Fibroblast of pulmonary artery (primary cell): ENCODE data around the gene NOTCH4.
"Not testable (repeated sequence)": the region's sequence is repeated elsewhere in the genome, so short reads cannot be mapped to it uniquely, and the experiment has no call there.

Experiments used
- DNase-seq: peaks from one replicate; pipeline ENCODE4 v3.0.0-alpha.2; 2010; ENCODE audit warnings: low read depth
- H3K4me3 ChIP-seq: replicated peaks from 2 replicates; pipeline ENCODE4 v1.5.1; 2011; ENCODE audit warnings: low read depth, mild to moderate bottlenecking, control low read depth, low read length, moderate library complexity
- TF ChIP-seq, protein P1 (sequence below): IDR thresholded peaks from 2 replicates; pipeline ENCODE4 v1.5.1; 2011; ENCODE audit warnings: mild to moderate bottlenecking, control low read depth, low read length, inconsistent platforms; ENCODE audit errors: missing control alignments

NOTCH4 gene

DNA sequence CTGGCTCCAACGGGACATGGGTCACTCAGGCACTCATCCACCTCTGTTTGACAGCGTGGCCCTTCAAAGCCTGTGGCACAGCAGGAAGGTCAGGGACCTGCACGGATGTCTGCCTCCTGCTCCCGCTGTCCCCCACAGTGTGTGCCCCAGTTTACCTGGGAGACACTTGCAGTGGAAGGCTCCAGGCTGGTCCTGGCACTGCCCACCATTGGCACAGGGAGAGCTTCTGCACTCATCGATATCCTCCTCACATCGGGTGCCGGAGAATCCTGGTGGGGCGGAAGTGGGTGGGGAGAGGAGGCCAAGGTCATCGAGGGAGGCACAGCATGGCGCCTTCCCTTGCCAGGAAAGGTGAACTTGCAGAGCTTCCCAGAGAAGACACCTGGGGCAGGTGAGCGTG lies 6.9 kb downstream of the NOTCH4 start:
- TF ChIP-seq, protein P1, sequence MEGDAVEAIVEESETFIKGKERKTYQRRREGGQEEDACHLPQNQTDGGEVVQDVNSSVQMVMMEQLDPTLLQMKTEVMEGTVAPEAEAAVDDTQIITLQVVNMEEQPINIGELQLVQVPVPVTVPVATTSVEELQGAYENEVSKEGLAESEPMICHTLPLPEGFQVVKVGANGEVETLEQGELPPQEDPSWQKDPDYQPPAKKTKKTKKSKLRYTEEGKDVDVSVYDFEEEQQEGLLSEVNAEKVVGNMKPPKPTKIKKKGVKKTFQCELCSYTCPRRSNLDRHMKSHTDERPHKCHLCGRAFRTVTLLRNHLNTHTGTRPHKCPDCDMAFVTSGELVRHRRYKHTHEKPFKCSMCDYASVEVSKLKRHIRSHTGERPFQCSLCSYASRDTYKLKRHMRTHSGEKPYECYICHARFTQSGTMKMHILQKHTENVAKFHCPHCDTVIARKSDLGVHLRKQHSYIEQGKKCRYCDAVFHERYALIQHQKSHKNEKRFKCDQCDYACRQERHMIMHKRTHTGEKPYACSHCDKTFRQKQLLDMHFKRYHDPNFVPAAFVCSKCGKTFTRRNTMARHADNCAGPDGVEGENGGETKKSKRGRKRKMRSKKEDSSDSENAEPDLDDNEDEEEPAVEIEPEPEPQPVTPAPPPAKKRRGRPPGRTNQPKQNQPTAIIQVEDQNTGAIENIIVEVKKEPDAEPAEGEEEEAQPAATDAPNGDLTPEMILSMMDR = no peak
- DNase-seq = no peak
- no peak overlapping the region for H3K4me3 ChIP-seq

DNA sequence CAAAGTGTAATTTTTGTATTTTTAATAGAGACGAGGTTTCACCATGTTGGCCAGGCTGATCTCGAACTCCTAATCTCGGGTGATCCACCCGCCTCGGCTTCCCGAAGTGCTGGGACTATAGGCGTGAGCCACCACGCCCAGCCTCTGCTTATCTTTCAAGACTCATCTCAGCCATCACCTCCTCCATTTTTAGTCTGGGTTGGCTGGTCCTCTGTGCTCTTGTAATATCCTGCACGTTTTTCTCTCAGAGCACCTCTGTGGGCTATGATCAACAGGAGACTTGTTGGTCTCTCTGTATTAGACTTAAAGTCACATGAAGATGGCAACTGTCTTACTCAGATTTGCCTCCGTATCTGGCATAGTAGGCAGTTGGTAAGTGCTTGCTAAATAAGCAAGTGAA lies 7.6 kb downstream of the NOTCH4 start:
- TF ChIP-seq, protein P1 = no peak
- H3K4me3 ChIP-seq = no peak overlapping the region
- no peak for DNase-seq

DNA sequence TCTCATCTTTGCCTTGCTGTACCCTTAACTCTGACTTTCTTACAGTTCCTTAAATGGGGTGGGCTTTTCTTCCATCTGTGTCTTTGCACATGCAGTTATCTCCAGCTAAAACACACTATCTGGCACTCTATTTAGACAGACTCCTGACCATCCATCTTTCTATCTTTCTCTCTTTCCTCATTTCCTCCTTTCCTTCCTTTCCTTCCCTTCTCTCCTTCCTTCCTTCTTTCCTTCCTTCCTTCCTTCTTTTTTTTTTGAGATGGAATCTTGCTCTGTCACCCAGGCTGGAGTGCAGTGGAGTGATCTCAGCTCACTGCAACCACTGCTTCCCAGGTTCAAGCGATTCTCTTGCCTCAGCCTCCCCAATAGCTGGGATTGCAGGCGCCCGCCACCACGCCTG lies 8.2 kb downstream of the NOTCH4 start:
- TF ChIP-seq, protein P1 = no peak
- no peak for DNase-seq

DNA sequence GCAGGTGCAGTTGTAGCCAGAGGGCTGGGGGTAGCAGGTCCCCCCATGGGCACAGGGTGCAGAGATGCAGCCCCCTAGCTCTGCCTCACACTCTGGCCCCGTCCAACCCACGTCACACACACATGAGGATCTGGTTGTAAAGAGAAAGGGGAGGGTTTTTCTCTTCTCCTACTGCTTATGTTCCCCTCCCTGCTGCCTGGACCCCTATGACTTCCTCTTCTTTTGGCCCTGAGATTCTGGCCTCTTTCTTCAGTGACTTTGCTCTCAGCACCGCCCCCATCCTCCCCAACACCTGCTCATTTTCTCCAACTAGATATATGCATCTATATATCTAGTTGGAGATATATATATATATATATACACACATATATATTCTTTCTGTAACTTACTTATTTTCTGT lies 9.7 kb downstream of the NOTCH4 start:
- no peak for DNase-seq
- TF ChIP-seq, protein P1 = no peak
- H3K4me3 ChIP-seq = no peak overlapping the region

More for the DNA sequence above, 8.2 kb downstream of the NOTCH4 start:
- no peak overlapping the region for H3K4me3 ChIP-seq

DNA sequence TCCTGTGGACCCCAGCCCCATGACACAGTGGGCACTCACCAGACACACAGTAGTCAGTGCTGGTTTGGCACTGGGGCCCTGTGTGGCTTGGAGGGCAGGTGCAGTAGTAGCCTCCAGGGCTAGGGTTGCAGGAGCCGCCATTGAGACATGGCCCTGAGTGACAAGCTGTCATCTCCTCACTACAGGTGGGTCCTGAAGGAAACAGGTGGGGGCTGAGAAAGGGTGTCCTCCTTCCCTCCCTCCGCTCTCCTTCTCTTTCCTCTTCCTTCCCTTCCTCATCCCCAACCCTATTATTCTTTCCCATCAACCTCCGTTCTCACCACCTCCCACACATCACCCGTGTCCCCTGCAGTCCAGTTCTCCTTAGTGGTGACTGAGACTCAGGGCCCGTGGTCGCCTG lies 10.2 kb downstream of the NOTCH4 start:
- TF ChIP-seq, protein P1 = no peak
- no peak for DNase-seq
- no peak overlapping the region for H3K4me3 ChIP-seq

DNA sequence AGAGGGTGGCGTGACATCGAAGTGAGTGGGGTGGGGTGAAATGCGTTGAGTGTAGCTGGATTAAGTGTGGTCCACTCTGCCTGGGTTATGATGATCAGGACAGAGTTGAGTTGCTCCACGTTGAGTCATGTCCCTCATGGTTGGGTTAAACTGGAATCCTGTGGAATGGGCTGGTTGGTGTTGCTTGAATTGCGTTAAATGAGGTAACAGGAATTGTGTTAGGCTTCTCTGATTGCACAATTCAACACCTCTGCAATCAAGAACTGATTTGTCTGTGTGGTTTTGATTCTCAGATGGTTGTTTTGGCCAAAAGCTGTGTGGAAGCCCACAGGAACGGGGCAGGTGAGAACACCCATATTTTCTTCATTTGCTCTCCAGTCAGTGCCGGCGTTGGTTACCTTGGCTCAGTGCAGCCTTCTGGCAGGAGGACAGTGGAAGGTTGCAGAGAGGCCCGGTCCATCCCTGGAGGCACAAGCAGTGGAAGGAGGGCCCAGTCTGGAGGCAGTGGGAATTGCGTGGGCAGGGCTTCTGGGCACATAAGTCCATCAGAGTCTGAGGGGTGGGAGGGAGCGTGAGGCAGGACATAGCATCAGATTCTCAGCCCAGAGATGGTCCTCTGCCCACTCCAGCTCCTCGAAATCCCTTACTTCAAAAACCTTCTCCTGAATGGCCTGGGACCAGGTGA lies 11.6 kb downstream of the NOTCH4 start:
- no peak for DNase-seq
- H3K4me3 ChIP-seq = no peak overlapping the region
- TF ChIP-seq, protein P1 = no peak

DNA sequence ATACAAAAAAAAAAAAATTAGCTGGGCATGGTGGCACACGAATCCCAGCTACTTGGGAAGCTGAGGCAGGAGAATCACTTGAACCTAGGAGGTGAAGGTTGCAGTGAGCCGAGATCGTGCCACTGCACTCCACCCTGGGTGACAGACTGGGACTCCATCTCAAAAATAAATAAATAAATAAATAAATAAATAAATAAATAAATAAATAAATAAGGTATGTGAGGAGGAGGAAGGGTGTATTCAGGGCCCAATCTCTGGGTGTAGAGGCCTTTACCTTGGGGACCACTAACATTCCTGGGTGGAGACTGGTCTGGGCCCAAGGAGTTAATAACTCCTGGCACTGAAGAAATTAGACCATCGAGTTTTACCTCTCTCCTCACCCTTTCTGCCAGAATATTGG lies 12.4 kb downstream of the NOTCH4 start:
- H3K4me3 ChIP-seq, DNase-seq: not testable (repeated sequence)
